Neural cell (in vitro differentiated cells): Measurements from ENCODE around the gene FBXO30. TPM values are rescaled to one million over a fixed set of nuclear protein-coding genes. Genes with fewer than 3 reads are reported as not detected.

Experiments used
- H2AFZ ChIP-seq: fragments of 200-600, 300-800 bp; sonication (generic), shearing (Covaris generic); 2 replicates; pipeline ENCODE4 v1.6.0; 2014; ENCODE audit warnings: low read depth, mild to moderate bottlenecking, antibody characterized with exemption, low read length, moderate library complexity
- H3F3A ChIP-seq: fragments of 200-600 bp; shearing (Covaris generic); 2 replicates; pipeline ENCODE4 v1.6.1; 2016; ENCODE audit warnings: mild to moderate bottlenecking, moderate library complexity, mixed read lengths, antibody characterized with exemption, low read length; ENCODE audit not compliant: insufficient read depth, poor library complexity, severe bottlenecking
- H3K27ac ChIP-seq: fragments of 200-600, 300-800 bp; sonication (generic), shearing (Covaris generic); 2 replicates; pipeline ENCODE4 v1.5.1; 2014; ENCODE audit warnings: mild to moderate bottlenecking, low read length, moderate library complexity
- H3K27me3 ChIP-seq: fragments of 300-800, 200-600 bp; sonication (generic), shearing (Covaris generic); 2 replicates; pipeline ENCODE4 v1.6.0; 2014; ENCODE audit warnings: mild to moderate bottlenecking, low read depth, low read length, moderate library complexity; ENCODE audit not compliant: insufficient read depth
- H3K36me3 ChIP-seq: fragments of 300-800, 200-600 bp; sonication (generic), shearing (Covaris generic); 2 replicates; pipeline ENCODE4 v1.5.1; 2014; ENCODE audit warnings: mild to moderate bottlenecking, antibody characterized with exemption, low read length, moderate library complexity; ENCODE audit not compliant: insufficient read depth
- H3K4me2 ChIP-seq: fragments of 300-800, 200-600 bp; sonication (generic), shearing (Covaris generic); 2 replicates; pipeline ENCODE4 v1.6.0; 2014; ENCODE audit warnings: mild to moderate bottlenecking, low read length
- H3K4me3 ChIP-seq: fragments of 300-800, 200-600 bp; sonication (generic), shearing (Covaris generic); 2 replicates; pipeline ENCODE4 v1.5.1; 2014; ENCODE audit warnings: mild to moderate bottlenecking, low read length, moderate library complexity
- H3K79me2 ChIP-seq: fragments of 200-600 bp; shearing (Covaris generic); replicated peaks from 2 replicates; pipeline ENCODE4 v1.6.0; 2014; ENCODE audit warnings: mild to moderate bottlenecking, low read length, moderate library complexity; ENCODE audit not compliant: insufficient read depth
- H3K9ac ChIP-seq: fragments of 300-800, 200-600 bp; sonication (generic), shearing (Covaris generic); 2 replicates; pipeline ENCODE4 v1.6.1; 2016; ENCODE audit warnings: mild to moderate bottlenecking, low read length, mixed read lengths
- H3K9me2 ChIP-seq: fragments of 200-600 bp; shearing (Covaris generic); 2 replicates; pipeline ENCODE4 v1.6.1; 2016; ENCODE audit warnings: mild to moderate bottlenecking, low read length, mixed read lengths; ENCODE audit not compliant: insufficient read depth
- H3K9me3 ChIP-seq: fragments of 200-600, 300-800 bp; sonication (generic), shearing (Covaris generic); 2 replicates; pipeline ENCODE4 v1.6.1; 2016; ENCODE audit warnings: mild to moderate bottlenecking, mixed run types, low read length, moderate library complexity, mixed read lengths
- H4K20me1 ChIP-seq: fragments of 200-600 bp; shearing (Covaris generic); 2 replicates; pipeline ENCODE4 v1.6.1; 2016; ENCODE audit warnings: mild to moderate bottlenecking, mixed run types; ENCODE audit not compliant: insufficient read depth
- EP300 ChIP-seq: fragments of 450-650 bp; conservative IDR thresholded peaks from 2 replicates; pipeline ENCODE4 v1.6.1; 2014; ENCODE audit warnings: antibody characterized with exemption, mild to moderate bottlenecking, moderate library complexity; ENCODE audit not compliant: poor library complexity, severe bottlenecking
- EZH2 ChIP-seq: fragments of 200-600, 300-800 bp; shearing (Covaris generic), sonication (generic); IDR thresholded peaks from 2 replicates; pipeline ENCODE4 v1.6.1; 2014; ENCODE audit warnings: antibody characterized with exemption, low read length, borderline replicate concordance, mild to moderate bottlenecking; ENCODE audit not compliant: insufficient read depth, poor library complexity, severe bottlenecking
- MXI1 ChIP-seq: fragments of 450-650 bp; conservative IDR thresholded peaks from 2 replicates; pipeline ENCODE4 v1.6.1; 2014; ENCODE audit warnings: antibody characterized with exemption, mild to moderate bottlenecking; ENCODE audit not compliant: poor library complexity, severe bottlenecking
- POLR2AphosphoS5 ChIP-seq: IDR thresholded peaks from 2 replicates; pipeline ENCODE4 v1.6.1; 2012
- RAD21 ChIP-seq: fragments of 450-650 bp; conservative IDR thresholded peaks from 2 replicates; pipeline ENCODE4 v1.6.1; 2014; ENCODE audit warnings: antibody characterized with exemption, mild to moderate bottlenecking, moderate library complexity
- SMC3 ChIP-seq: fragments of 450-650 bp; conservative IDR thresholded peaks from 2 replicates; pipeline ENCODE4 v1.6.1; 2014; ENCODE audit warnings: antibody characterized with exemption, mild to moderate bottlenecking, moderate library complexity; ENCODE audit not compliant: poor library complexity
- TAF1 ChIP-seq: IDR thresholded peaks from 2 replicates; pipeline ENCODE4 v1.6.1; 2012; ENCODE audit warnings: low read depth
- polyA plus RNA-seq: library from polyadenylated mRNA; depleted of rRNA; stranded (reverse); fragments of >200 nt; gene quantifications from 2 replicates; pipeline ENCODE4 v1.2.3, GENCODE V29; 2014
- TF ChIP-seq, protein P1 (sequence below): fragments of 450-650 bp; IDR thresholded peaks from 2 replicates; pipeline ENCODE4 v1.5.1; 2014; ENCODE audit warnings: antibody characterized with exemption, mild to moderate bottlenecking, moderate library complexity; ENCODE audit not compliant: poor library complexity, severe bottlenecking
- TF ChIP-seq, protein P2 (sequence below): IDR thresholded peaks from 2 replicates; pipeline ENCODE4 v1.6.1; 2012; ENCODE audit warnings: borderline replicate concordance

FBXO30 gene
- polyA plus RNA-seq, 1 donor from 2014 or later, result 14.0 TPM

DNA sequence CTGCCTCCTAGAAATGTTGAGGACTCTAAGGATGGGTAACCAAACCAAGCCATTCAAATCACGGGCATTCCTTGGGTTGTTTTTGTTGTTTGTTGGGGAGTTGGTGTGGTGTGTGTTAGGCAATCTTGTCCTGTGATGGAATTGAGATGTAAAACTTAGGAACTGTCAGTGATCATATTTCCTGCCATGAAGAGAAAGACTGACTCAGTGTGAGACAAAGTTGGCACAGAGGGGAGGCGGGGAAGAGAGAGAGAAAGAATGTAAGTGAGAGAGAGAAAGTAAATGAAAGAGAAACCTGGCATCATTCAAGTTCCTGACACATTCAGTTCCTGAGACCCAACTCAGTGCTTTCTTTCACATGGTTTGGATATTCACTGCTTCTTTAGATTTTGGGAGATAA, 21.6 kb upstream of the FBXO30 start:
- Histone ChIP-seq H3K36me3 (no peaks in the 10 kb centered on the region), H3K9me3 (no peaks in the 10 kb centered on the region), H3K79me2 (no peaks in the 10 kb centered on the region), H3K4me3 (no peak overlapping the region), H4K20me1 (no peaks in the 10 kb centered on the region), H3K4me2 (no peak overlapping the region), H3K27me3 (no peaks in the 10 kb centered on the region), H3K27ac (no peak overlapping the region), H2AFZ (no peak overlapping the region), H3K9ac (no peak overlapping the region), H3F3A (no peaks in the 10 kb centered on the region), H3K9me2 (no peaks in the 10 kb centered on the region)
- TF ChIP-seq, protein P1, sequence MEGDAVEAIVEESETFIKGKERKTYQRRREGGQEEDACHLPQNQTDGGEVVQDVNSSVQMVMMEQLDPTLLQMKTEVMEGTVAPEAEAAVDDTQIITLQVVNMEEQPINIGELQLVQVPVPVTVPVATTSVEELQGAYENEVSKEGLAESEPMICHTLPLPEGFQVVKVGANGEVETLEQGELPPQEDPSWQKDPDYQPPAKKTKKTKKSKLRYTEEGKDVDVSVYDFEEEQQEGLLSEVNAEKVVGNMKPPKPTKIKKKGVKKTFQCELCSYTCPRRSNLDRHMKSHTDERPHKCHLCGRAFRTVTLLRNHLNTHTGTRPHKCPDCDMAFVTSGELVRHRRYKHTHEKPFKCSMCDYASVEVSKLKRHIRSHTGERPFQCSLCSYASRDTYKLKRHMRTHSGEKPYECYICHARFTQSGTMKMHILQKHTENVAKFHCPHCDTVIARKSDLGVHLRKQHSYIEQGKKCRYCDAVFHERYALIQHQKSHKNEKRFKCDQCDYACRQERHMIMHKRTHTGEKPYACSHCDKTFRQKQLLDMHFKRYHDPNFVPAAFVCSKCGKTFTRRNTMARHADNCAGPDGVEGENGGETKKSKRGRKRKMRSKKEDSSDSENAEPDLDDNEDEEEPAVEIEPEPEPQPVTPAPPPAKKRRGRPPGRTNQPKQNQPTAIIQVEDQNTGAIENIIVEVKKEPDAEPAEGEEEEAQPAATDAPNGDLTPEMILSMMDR, result no peak
- TF ChIP-seq MXI1, result no peak
- no peak for TF ChIP-seq TAF1
- TF ChIP-seq, protein P2, sequence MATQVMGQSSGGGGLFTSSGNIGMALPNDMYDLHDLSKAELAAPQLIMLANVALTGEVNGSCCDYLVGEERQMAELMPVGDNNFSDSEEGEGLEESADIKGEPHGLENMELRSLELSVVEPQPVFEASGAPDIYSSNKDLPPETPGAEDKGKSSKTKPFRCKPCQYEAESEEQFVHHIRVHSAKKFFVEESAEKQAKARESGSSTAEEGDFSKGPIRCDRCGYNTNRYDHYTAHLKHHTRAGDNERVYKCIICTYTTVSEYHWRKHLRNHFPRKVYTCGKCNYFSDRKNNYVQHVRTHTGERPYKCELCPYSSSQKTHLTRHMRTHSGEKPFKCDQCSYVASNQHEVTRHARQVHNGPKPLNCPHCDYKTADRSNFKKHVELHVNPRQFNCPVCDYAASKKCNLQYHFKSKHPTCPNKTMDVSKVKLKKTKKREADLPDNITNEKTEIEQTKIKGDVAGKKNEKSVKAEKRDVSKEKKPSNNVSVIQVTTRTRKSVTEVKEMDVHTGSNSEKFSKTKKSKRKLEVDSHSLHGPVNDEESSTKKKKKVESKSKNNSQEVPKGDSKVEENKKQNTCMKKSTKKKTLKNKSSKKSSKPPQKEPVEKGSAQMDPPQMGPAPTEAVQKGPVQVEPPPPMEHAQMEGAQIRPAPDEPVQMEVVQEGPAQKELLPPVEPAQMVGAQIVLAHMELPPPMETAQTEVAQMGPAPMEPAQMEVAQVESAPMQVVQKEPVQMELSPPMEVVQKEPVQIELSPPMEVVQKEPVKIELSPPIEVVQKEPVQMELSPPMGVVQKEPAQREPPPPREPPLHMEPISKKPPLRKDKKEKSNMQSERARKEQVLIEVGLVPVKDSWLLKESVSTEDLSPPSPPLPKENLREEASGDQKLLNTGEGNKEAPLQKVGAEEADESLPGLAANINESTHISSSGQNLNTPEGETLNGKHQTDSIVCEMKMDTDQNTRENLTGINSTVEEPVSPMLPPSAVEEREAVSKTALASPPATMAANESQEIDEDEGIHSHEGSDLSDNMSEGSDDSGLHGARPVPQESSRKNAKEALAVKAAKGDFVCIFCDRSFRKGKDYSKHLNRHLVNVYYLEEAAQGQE, result no peak
- TF ChIP-seq EP300, result no peak
- no peak for TF ChIP-seq SMC3
- no peak for TF ChIP-seq RAD21
- no peak for TF ChIP-seq EZH2
- no peak for TF ChIP-seq POLR2AphosphoS5

- H3K27ac ChIP-seq, result no peak overlapping the region
- H3K36me3 ChIP-seq, result no peaks in the 10 kb centered on the region
- no peak overlapping the region for H2AFZ ChIP-seq
- H3K79me2 ChIP-seq, result no peaks in the 10 kb centered on the region
- H3K9me2 ChIP-seq, result no peaks in the 10 kb centered on the region
- H3K9me3 ChIP-seq, result no peaks in the 10 kb centered on the region
- no peak overlapping the region for H3K4me3 ChIP-seq
- no peak overlapping the region for H3K9ac ChIP-seq
- H3K4me2 ChIP-seq, result no peak overlapping the region
- no peaks in the 10 kb centered on the region for H3K27me3 ChIP-seq
- H4K20me1 ChIP-seq, result no peaks in the 10 kb centered on the region
- no peaks in the 10 kb centered on the region for H3F3A ChIP-seq
- TF ChIP-seq EP300 (no peak), SMC3 (no peak), RAD21 (no peak), MXI1 (no peak), POLR2AphosphoS5 (no peak), EZH2 (no peak), TAF1 (no peak)
- TF ChIP-seq, protein P2, result no peak
- TF ChIP-seq, protein P1, result no peak
Measured at GRCh38 chr6:145830612-145831011, 16.0 kb upstream of the FBXO30 start.
